ENCODE data around the gene USO1. TPM values are rescaled to one million over a fixed set of nuclear protein-coding genes. Genes with fewer than 3 reads are reported as not detected.

USO1 gene
- total and polyA plus RNA-seq, 2 of the 8 experiments (the other 6 are each of a cell fraction or from before 2014, with no cell fraction given): 57.3 to 198 TPM

- POLR2A ChIA-PET (ENCODE audit: partially characterized antibody): no interaction called here
These were observed 96.3 kb downstream of the USO1 start for GRCh38 chr4:75820676-75821075.

More at GRCh38 chr4:75820676-75821075, 96.3 kb downstream of the USO1 start:
- no peak overlapping the region for H3K14ac ChIP-seq (ENCODE audit: insufficient read length)
- no peak overlapping the region for H4K91ac ChIP-seq (replicated peaks; ENCODE audit: insufficient read length, low read length)
- CTCF ChIA-PET (ENCODE audit: partially characterized antibody): interaction anchor here (1.2 kb wide), 1 partner anchor 17 kb away, joined by 3 read pairs; no protein-coding TSS in a partner anchor
- H3K27ac ChIP-seq (ENCODE audit: low read depth, low read length): no peak overlapping the region
- no peak overlapping the region for H3K23ac ChIP-seq (ENCODE audit: insufficient read length)
- H3K27me3 ChIP-seq (replicated peaks in 1 of 4; ENCODE audit: control insufficient read depth in 3 of 4, extremely low read depth in 1 of 4, insufficient read depth in 3 of 4, low read length in 3 of 4): no peaks in the 10 kb centered on the region
- H3K36me3 ChIP-seq (ENCODE audit: control insufficient read depth in 2 of 4, insufficient read depth in 4 of 4, low read length in 3 of 4): peaks cover 0 to 4% (median 1%) of the 10 kb centered on the region in 4 experiments; a peak in 3 of 8 replicates
- no peak overlapping the region for H3K9ac ChIP-seq (replicated peaks in 1 of 4; ENCODE audit: extremely low read depth in 1 of 4, low read depth in 3 of 4, low read length in 3 of 4)
- H3K4me3 ChIP-seq (ENCODE audit: extremely low read depth in 1 of 4, insufficient read depth in 2 of 4, low read depth in 3 of 4, low read length in 4 of 4): no peak overlapping the region
- no peaks in the 10 kb centered on the region for H3K79me1 ChIP-seq (ENCODE audit: low read depth, low read length)
- no peak overlapping the region for H4K8ac ChIP-seq (ENCODE audit: extremely low read depth, insufficient read depth, low read length)
- no peaks in the 10 kb centered on the region for H3K23me2 ChIP-seq (ENCODE audit: low read depth, low read length)
- H2BK5ac ChIP-seq (ENCODE audit: low read depth, low read length): no peak overlapping the region
- no peak overlapping the region for H2BK15ac ChIP-seq (ENCODE audit: low read length)
- H3K4me1 ChIP-seq (replicated peaks in 1 of 4; ENCODE audit: control insufficient read depth in 3 of 4, insufficient read depth in 4 of 4, low read length in 3 of 4): no peaks in the 10 kb centered on the region
- no peak overlapping the region for H2AK5ac ChIP-seq (ENCODE audit: low read depth, low read length)
- H3K56ac ChIP-seq (replicated peaks; ENCODE audit: insufficient read length, low read depth, low read length): peak overlapping the region; percentile 12
- 89% methylated on average over 3 of the region's 3 CpGs; no CpG with 5 or more reads in 1 of the 2 experiments for WGBS, 2 experiments (ENCODE audit: extremely low coverage in 1 of 2, insufficient coverage in 1 of 2, insufficient read length in 1 of 2, insufficient replicate concordance in 2 of 2, low coverage in 1 of 2, low lambda C conversion rate in 2 of 2, missing lambda C conversion rate in 1 of 2)
- H3K79me2 ChIP-seq (ENCODE audit: control insufficient read depth in 1 of 2, insufficient read depth in 2 of 2, low read length in 2 of 2): no peaks in the 10 kb centered on the region
- no peak overlapping the region for H3K18ac ChIP-seq (ENCODE audit: extremely low read depth, low read length)
- TF ChIP-seq GTF2F1 (IDR thresholded peaks at IDR 0.05; ENCODE audit: borderline replicate concordance, low read depth, low read length) (no peak), POLR2A (IDR thresholded peaks at IDR 0.05; ENCODE audit: control extremely low read depth in 1 of 2, low read depth in 2 of 2, low read length in 2 of 2) (no peak), JUND (IDR thresholded peaks at IDR 0.05; ENCODE audit: low read length) (no peak)
- H4K5ac ChIP-seq (ENCODE audit: insufficient read length, low read depth, low read length): no peak overlapping the region
- H2BK12ac ChIP-seq (ENCODE audit: low read depth, low read length): no peak overlapping the region
- no peak for DNase-seq (ENCODE audit: low read depth in 1 of 2, low spot score in 2 of 2)
- H3K4ac ChIP-seq (replicated peaks; ENCODE audit: insufficient read length, low read depth, low read length): no peak overlapping the region
- H2BK20ac ChIP-seq (ENCODE audit: low read length): no peak overlapping the region
- no peak overlapping the region for H2AFZ ChIP-seq (ENCODE audit: low read length)
- H3K9me3 ChIP-seq (ENCODE audit: insufficient read depth in 2 of 2, low read depth in 1 of 2, low read length in 1 of 2): no peaks in the 10 kb centered on the region
- no peak overlapping the region for H3K4me2 ChIP-seq (ENCODE audit: insufficient read depth in 1 of 2, low read depth in 2 of 2, low read length in 2 of 2)
- no peaks in the 10 kb centered on the region for H4K20me1 ChIP-seq (replicated peaks in 1 of 2; ENCODE audit: control insufficient read depth in 1 of 2, insufficient read depth in 2 of 2, low read length in 2 of 2)
- FAIRE-seq: no peak
- no peak overlapping the region for H2BK120ac ChIP-seq (replicated peaks; ENCODE audit: low read depth, low read length)
